Smooth muscle cell of the brain vasculature (primary cell): ENCODE results near the gene FRS3.

Experiments used
- DNase-seq: peaks from one replicate; pipeline ENCODE4 v3.0.0-alpha.2; 2012; ENCODE audit warnings: low read depth, low spot score

The FRS3 gene

DNA sequence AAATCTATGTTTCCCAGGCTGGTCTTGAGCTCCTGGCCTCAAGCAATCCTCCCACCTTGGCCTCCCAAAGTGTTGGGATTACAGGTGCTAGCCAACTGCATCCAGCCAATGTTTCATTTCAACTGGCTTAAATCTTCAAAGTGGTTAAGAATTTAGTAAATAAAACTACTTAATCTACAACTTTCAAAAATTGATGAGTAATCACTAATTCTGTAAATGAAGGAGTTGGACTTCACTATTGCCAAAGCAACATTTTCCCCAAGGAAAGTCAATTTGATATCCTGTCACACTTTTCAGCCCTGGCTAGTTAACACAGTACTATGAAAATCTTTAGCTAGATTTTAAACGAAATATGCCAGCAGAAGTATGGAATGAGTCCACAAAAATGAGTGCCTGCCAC is 11.6 kb upstream of the FRS3 start:
- no peak for DNase-seq

- no peak for DNase-seq
Measured at GRCh38 chr6:41790045-41790444, 10.3 kb upstream of the FRS3 start.

DNA sequence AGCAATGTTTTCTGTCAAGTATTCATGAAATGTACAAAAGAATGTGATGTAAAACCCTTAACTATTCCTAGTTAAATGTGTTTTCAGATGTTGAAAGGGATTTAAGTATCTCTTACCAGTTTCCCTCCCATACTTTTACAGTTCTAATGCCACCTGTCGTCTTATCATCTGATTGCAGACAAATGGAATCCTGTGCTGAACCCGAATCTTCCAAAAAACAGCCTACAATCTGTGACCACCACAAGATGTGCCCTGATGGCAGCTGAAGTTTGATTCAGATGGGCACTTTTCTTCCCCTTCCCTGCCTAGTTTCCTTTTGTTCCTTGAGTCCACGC is 9.7 kb upstream of the FRS3 start:
- no peak for DNase-seq

- peak; percentile 90 for DNase-seq
Measured at GRCh38 chr6:41787219-41787917, 7.7 kb upstream of the FRS3 start, which contains the start of gene TOMM6. Gene TOMM6, plus strand, starts transcription at chr6:41787694. Its CDS starts 4 bp downstream, at chr6:41787698.

DNA sequence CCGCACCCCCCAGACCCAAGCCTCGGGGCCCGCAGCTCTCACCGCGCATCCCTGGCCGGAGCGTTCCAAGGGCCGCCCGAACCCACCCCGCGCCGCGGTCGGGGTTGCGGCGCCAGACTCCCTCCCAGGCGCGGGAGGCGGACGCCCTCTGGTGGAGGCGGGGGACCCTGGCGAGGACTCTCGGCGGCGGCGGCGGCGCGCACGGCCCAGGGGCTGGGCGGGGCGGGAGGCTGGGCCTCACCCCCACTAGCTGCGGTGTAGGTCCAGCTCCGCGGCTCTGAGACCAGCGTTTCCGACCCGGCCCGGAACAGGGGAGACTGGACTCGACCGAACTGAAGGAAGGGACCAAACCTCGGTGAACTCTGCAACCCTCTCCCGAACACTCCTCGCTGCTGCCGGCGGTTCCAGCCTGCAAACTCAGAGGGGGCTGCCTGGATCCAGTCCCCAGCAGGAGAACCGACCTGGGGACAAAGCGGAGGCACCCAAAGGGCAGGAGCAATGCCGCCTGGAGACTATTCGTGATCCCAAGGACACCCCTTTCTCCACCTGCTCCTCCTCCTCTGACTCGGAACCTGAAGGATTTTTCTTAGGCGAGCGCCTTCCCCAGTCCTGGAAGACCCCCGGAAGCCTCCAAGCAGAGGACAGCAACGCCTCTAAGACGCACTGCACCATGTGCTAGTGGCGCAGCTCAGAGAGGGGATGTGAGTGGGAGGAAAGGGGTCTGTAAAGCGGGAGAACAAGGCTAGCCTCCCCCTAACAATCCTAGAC is 6.9 kb upstream of the FRS3 start:
- peak; percentile 39 for DNase-seq

DNA sequence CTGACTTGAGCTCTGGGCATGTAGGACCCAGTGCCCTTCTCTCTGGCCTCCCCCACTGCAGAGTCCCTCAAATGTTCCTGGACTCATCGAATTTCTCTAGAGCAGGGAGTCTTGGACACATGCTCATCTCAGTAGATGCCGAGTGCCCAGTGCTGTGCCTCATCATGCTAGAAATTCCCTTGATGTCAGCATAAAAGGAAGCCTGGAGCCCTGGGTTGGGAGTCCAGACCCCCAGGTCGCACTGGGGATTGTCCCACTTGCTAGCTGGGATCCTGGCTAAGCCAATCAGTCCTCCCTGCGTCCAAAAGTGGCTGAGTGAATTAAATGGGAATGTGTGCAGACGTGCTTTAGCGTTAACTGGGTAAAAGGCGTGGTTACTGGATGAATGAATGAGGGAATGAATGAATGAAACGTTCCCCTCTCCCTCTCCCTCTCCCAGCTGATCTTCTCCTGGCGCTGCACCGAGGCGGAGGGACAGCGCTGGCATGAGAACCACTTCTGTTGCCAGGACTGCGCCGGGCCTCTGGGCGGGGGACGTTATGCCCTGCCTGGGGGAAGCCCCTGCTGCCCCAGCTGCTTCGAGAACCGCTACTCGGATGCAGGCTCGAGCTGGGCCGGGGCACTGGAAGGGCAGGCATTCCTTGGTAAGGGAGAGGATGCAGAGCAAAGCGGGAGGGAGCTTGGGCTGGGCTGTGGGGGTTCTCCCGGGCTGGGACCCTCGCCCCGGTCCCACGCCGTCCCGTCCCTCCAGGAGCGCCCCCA is 6.2 kb upstream of the FRS3 start:
- no peak for DNase-seq

- DNase-seq = no peak
Measured at GRCh38 chr6:41785254-41785653, 5.6 kb upstream of the FRS3 start.

- DNase-seq = no peak
Measured at GRCh38 chr6:41784581-41785171, 5.0 kb upstream of the FRS3 start.

- no peak for DNase-seq
Measured at GRCh38 chr6:41783106-41783780, 3.5 kb upstream of the FRS3 start.

GRCh38 chr6:41781366-41781730 is 1.6 kb upstream of the FRS3 start:
- no peak for DNase-seq

DNA sequence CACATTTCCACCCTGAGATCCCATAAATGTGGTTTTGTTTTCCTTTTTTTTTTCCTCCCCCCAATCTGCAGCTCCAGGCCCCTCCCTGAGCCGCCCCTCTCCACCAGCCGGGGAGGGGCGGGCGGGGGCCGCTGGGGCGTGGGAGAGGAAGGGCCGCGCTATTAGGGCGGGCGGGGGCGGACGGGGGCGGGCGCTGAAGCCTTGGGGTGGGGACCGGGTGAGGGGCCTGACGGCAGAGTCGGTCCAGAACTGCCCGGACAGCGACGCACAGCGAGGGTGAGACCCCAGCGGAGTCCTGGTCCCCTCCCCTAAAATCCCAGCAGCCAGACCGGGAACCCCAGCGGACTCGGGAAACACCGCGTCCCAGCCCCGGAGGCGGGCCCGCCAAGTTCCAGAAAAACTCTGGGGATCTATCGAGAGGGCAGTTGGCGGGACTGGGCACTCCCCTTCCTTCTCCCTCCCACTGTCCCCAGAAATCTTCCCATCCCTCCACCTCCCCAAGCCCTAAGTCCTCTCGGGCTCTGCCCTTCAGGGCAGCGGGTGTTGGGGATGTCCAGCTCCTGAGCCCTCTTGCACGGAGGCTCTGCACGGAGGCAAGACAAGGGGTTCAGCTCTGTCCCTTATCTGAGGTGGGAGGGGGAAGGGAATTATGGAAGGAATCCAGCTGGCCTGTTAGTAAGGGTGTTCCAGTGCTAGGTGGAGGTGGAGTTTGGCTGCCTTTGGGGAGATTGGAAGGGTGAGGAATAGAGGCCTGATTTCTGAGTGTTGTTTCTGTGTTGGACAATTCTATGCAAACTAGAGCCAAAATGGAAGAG is 1.1 kb upstream of the FRS3 start, which contains the start of gene PRICKLE4:
Gene PRICKLE4, plus strand, starts transcription at position 232 of the 815 bp plus-strand sequence. CDS start 2,692 bp downstream, outside the sequence.
- DNase-seq = no peak

- DNase-seq = no peak
Measured at GRCh38 chr6:41779336-41779735, 364 bp downstream of the FRS3 start.

- DNase-seq = no peak
Measured at GRCh38 chr6:41778895-41779294, 805 bp downstream of the FRS3 start.

GRCh38 chr6:41777551-41778285 is 2.0 kb downstream of the FRS3 start:
- no peak for DNase-seq

- DNase-seq = no peak
Measured at GRCh38 chr6:41775293-41775882, 4.3 kb downstream of the FRS3 start.

- no peak for DNase-seq
Measured at GRCh38 chr6:41774841-41775240, 4.9 kb downstream of the FRS3 start.

DNA sequence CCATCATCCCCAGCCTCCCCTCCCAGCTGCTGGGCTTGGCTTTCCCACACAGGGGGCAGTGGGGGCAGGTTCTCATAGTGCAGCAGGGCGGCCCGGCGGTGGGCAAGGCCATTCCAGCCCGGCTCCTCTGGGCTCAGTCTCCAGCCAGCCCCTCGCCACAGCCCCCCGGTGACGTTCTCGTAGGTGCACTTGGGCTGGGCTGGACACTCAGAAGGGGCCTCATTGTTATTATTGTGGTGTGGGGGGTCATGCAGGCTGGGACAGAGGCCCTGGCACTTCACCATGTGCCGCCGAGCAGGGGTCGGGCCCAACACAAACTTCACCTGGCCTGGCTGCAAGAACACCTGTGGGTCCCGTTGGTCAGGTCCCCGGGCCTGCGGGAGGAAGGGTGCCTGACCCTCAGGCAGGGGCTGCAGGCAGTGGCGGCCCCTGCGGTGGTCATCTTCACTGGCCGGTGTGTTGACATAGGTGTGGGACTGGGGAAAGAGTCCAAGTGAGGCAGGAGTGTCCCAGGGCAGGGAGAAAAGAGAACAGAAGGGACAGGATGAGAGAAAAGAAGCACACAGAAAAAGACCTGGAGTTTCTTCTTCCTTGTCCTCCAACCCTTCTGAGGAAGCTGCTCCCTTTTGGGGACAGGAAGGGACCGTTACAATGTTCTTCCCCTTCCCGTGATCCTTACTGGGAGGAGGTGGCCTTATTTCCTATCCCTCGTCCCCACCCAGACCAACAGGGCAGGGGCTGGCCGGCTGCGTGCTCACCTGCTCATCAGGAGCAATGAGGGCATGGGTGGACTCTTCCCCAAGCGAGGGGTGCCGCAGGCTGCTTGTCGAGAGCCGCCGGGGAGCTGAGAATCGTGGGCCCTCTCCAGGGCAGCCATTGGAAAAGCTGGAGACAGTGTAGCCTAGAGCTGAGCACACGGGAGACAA is 8.4 kb downstream of the FRS3 start:
- DNase-seq = no peak

GRCh38 chr6:41770381-41771057 is 9.2 kb downstream of the FRS3 start:
- DNase-seq = no peak
